Smooth muscle cell (in vitro differentiated cells): ENCODE results near the gene GLB1L. TPM values are rescaled to one million over a fixed set of nuclear protein-coding genes. Genes with fewer than 3 reads are reported as not detected.

Source experiments
- DNase-seq: peaks from one replicate; lab custom pipeline; 2025; ENCODE audit not compliant: unreplicated experiment; lab: John Stamatoyannopoulos, UW
- H2AFZ ChIP-seq: fragments of 200-600 bp; sonication (generic); 2 replicates; pipeline ENCODE4 v1.6.0; 2016; ENCODE audit warnings: antibody characterized with exemption, low read depth, mild to moderate bottlenecking
- H3F3A ChIP-seq: fragments of 200-600 bp; sonication (generic); 2 replicates; pipeline ENCODE4 v1.6.0; 2017; ENCODE audit warnings: antibody characterized with exemption, low read depth
- H3K27ac ChIP-seq: fragments of 200-600 bp; sonication (generic); 2 replicates; pipeline ENCODE4 v1.5.1; 2016; ENCODE audit warnings: low read depth, mild to moderate bottlenecking
- H3K27me3 ChIP-seq: fragments of 200-600 bp; sonication (generic); 2 replicates; pipeline ENCODE4 v1.6.1; 2016; ENCODE audit warnings: low read depth, mild to moderate bottlenecking
- H3K36me3 ChIP-seq: fragments of 200-600 bp; sonication (generic); 2 replicates; pipeline ENCODE4 v1.5.1; 2016; ENCODE audit warnings: low read depth
- H3K4me1 ChIP-seq: fragments of 200-600 bp; sonication (generic); 2 replicates; pipeline ENCODE4 v1.5.1; 2016; ENCODE audit warnings: low read depth
- H3K4me2 ChIP-seq: fragments of 200-600 bp; sonication (generic); 2 replicates; pipeline ENCODE4 v1.6.0; 2016; ENCODE audit warnings: mild to moderate bottlenecking
- H3K4me3 ChIP-seq: fragments of 200-600 bp; sonication (generic); 2 replicates; pipeline ENCODE4 v1.5.1; 2016; ENCODE audit warnings: mild to moderate bottlenecking
- H3K79me2 ChIP-seq: fragments of 200-600 bp; sonication (generic); 2 replicates; pipeline ENCODE4 v1.6.0; 2016; ENCODE audit warnings: low read depth, mild to moderate bottlenecking
- H3K9ac ChIP-seq: fragments of 200-600 bp; sonication (generic); 2 replicates; pipeline ENCODE4 v1.6.0; 2016; ENCODE audit warnings: low read depth
- H3K9me3 ChIP-seq: fragments of 200-600 bp; sonication (generic); replicated peaks from 2 replicates; pipeline ENCODE4 v1.5.1; 2016; ENCODE audit warnings: low read depth
- H4K20me1 ChIP-seq: fragments of 200-600 bp; sonication (generic); 2 replicates; pipeline ENCODE4 v1.6.0; 2016; ENCODE audit warnings: low read depth
- WGBS: methylation state at CpG from one replicate; pipeline ENCODE4 v1.1.7; 2016; ENCODE audit warnings: low lambda C conversion rate; 5-methylcytosine and 5-hydroxymethylcytosine counted together
- polyA plus RNA-seq: library from polyadenylated mRNA; unstranded; fragments of >200 nt; fragmentation: Nextera tagmentation; extraction: Ambion mirVana; gene quantifications from 2 replicates; pipeline ENCODE4 v1.2.1, GENCODE V29; 2016
- total RNA-seq: library from RNA; depleted of rRNA; stranded (reverse); fragments of >200 nt; gene quantifications from 2 replicates; pipeline ENCODE4 v1.2.3, GENCODE V29; 2014
- TF ChIP-seq, protein P1 (sequence below): fragments of 200-600 bp; sonication (generic); IDR thresholded peaks from 2 replicates; pipeline ENCODE4 v1.5.1; 2017; ENCODE audit warnings: borderline replicate concordance, mild to moderate bottlenecking, antibody characterized with exemption; ENCODE audit not compliant: insufficient read depth, poor library complexity, severe bottlenecking

GLB1L gene
- total and polyA plus RNA-seq, 2 experiments from 2014 or later: 4.1 to 26.4 TPM

DNA sequence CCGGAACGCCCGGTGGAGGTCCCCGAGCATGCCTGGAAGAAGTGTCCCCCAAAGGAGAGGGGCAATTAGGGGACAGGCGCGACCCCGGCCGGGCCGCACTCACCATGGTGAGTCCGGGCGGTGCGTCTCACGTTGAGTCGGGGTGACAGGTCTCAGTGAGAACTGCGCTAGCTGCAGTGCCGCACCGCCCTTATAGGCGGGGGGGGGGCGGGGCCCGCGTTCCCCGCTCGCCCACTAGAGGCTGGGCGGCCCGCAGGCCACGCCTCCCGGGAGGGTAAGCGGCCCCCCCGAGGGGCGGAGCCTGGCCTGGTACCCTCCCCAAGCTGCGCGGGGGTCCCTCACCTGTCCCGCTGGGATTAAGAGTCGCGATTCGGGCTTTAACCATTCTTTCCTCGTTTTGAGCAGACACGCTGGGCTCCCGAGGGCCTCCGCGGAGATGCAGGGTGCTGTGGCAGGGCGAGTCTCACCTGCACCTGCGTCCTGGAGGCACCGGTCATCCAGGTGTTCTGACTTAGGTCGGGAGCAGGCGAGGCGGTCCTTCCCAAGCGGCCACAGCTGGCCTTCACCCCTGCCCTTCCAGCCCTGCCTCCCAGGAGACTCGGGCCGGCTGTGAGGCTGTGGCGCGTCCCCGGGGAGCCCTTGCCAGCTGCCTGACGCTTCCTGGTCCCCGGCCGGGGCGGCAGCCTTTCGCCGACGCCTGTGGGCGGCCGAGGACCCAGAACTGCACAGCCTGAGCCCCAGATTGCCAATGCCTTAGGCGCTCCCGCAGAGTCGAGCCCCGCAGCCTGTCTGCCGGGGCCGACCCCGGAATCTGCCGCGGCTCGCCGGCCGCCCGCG is 8.7 kb upstream of the GLB1L start, which contains the start of gene TUBA4A:
Gene TUBA4A (minus strand): TSS at position 166 of the 837 bp plus-strand sequence. CDS start 60 bp downstream, at position 106.
- TF ChIP-seq, protein P1, sequence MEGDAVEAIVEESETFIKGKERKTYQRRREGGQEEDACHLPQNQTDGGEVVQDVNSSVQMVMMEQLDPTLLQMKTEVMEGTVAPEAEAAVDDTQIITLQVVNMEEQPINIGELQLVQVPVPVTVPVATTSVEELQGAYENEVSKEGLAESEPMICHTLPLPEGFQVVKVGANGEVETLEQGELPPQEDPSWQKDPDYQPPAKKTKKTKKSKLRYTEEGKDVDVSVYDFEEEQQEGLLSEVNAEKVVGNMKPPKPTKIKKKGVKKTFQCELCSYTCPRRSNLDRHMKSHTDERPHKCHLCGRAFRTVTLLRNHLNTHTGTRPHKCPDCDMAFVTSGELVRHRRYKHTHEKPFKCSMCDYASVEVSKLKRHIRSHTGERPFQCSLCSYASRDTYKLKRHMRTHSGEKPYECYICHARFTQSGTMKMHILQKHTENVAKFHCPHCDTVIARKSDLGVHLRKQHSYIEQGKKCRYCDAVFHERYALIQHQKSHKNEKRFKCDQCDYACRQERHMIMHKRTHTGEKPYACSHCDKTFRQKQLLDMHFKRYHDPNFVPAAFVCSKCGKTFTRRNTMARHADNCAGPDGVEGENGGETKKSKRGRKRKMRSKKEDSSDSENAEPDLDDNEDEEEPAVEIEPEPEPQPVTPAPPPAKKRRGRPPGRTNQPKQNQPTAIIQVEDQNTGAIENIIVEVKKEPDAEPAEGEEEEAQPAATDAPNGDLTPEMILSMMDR: no peak

GRCh38 chr2:219252900-219253752 is 7.9 kb upstream of the GLB1L start, which contains the start of gene TUBA4B:
TUBA4B (plus strand) TSS chr2:219253243; CDS start chr2:219253408, 165 bp downstream.
- Histone ChIP-seq H3K79me2 (no peaks in the 10 kb centered on the region), H3F3A (peaks cover 17% of the 10 kb centered on the region), H3K36me3 (no peaks in the 10 kb centered on the region), H3K9ac (peak within 1 kb of the TSS; percentile 45), H3K4me3 (peak within 1 kb of the TSS; percentile 57), H3K27ac (no peak within 1 kb of the TSS), H2AFZ (peak within 1 kb of the TSS; percentile 71), H3K4me2 (peak within 1 kb of the TSS; percentile 92), H3K27me3 (peaks cover 54% of the 10 kb centered on the region), H3K9me3 (no peaks in the 10 kb centered on the region), H3K4me1 (peaks cover 20% of the 10 kb centered on the region), H4K20me1 (no peaks in the 10 kb centered on the region)
- DNase-seq: no peak
- WGBS: 3% methylated on average over 49 of the region's 49 CpGs
- TF ChIP-seq, protein P1: no peak

More for the DNA sequence above, 8.7 kb upstream of the GLB1L start, which contains the start of gene TUBA4A:
- no peaks in the 10 kb centered on the region for H4K20me1 ChIP-seq
- H3K79me2 ChIP-seq: no peaks in the 10 kb centered on the region
- H3K36me3 ChIP-seq: no peaks in the 10 kb centered on the region
- DNase-seq: no peak
- peaks cover 17% of the 10 kb centered on the region for H3F3A ChIP-seq
- H2AFZ ChIP-seq: peak within 1 kb of the TSS; percentile 71
- peak within 1 kb of the TSS; percentile 57 for H3K4me3 ChIP-seq
- peak within 1 kb of the TSS; percentile 45 for H3K9ac ChIP-seq
- H3K4me2 ChIP-seq: peak within 1 kb of the TSS; percentile 92
- WGBS: 3% methylated on average over 72 of the region's 76 CpGs
- peaks cover 54% of the 10 kb centered on the region for H3K27me3 ChIP-seq
- peak within 1 kb of the TSS; percentile 24 for H3K27ac ChIP-seq
- H3K4me1 ChIP-seq: peaks cover 20% of the 10 kb centered on the region
- H3K9me3 ChIP-seq: no peaks in the 10 kb centered on the region

- TF ChIP-seq, protein P1: no peak
- H3K27ac ChIP-seq: no peak overlapping the region
Measured at GRCh38 chr2:219252570-219252899, 7.3 kb upstream of the GLB1L start.

More at GRCh38 chr2:219252570-219252899, 7.3 kb upstream of the GLB1L start:
- Histone ChIP-seq H3K27me3 (peaks cover 54% of the 10 kb centered on the region), H3K9ac (no peak overlapping the region), H2AFZ (no peak overlapping the region), H3K79me2 (no peaks in the 10 kb centered on the region), H3K9me3 (no peaks in the 10 kb centered on the region), H3K4me1 (peaks cover 20% of the 10 kb centered on the region), H3K4me3 (peak overlapping the region; percentile 57), H3F3A (peaks cover 17% of the 10 kb centered on the region), H4K20me1 (no peaks in the 10 kb centered on the region), H3K4me2 (peak overlapping the region; percentile 92), H3K36me3 (no peaks in the 10 kb centered on the region)
- 14% methylated on average over 9 of the region's 9 CpGs for WGBS
- DNase-seq: no peak
